Raji (cell line): ENCODE measurements around the gene CASZ1.

Experiments
- POLR2A ChIP-seq: IDR thresholded peaks from 2 replicates; pipeline ENCODE4 v1.6.1; 2011; ENCODE audit warnings: low read depth, low read length, control low read depth; ENCODE audit not compliant: insufficient read depth

The CASZ1 gene

GRCh38 chr1:10791105-10791951 is 5.1 kb downstream of the CASZ1 start:
- no peak for TF ChIP-seq POLR2A

GRCh38 chr1:10789803-10790702 is 6.4 kb downstream of the CASZ1 start:
- TF ChIP-seq POLR2A = no peak

DNA sequence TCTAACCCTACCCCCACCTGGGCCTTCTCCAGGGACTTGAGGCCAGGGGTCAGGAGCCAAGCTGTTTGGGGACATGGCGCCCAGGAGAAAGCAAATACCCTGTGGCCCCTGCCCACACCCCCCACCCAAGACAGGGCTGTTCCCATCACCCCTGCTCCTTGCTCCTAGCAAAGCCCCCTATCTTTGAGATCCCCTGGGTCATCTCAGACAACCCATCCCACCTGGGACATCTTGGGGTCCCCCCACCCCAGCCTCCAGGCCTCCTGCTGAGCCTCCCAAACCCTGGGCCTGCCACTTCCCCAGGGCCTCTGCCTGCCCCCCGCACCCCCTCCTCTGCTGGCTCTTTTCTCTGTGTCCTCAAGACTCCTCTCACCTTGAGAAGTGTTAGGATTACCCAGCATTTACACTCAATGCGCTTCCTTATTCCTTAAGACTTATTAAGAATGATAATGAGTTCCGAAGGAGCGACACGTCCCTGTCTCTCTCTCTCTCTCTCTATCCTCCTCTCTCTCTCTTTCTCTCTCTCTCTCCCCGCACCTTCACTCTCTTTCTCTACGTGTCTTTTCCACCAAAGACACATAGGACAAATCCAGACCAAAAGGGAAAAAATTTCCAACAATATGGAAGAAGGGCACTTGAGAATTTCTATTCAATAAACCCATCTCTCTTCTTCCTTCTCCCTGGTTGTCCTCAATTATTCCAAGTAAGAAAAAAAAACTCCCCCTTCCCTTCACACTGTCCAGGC is 7.2 kb downstream of the CASZ1 start:
- no peak for TF ChIP-seq POLR2A

DNA sequence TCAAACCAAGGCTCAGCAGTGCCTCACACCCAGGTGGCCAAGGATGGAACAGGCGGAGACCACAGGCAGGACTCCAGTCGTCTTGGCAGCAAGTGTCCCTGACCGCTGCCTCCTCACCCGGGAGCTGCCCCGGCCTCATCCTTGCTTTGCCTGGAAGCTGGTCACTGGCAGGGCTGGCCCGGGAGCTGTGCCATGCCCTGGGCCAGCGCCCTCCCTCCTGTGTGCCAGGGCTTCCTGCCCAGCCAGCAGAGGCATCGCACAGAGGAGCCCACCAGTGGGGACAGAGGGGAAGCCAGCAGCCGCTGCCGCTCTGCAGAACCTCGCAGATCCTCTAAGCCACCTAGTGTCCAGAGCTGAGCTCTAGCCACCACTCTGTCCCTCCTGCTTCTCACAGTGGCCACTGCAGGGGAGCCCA is 7.8 kb downstream of the CASZ1 start:
- no peak for TF ChIP-seq POLR2A

DNA sequence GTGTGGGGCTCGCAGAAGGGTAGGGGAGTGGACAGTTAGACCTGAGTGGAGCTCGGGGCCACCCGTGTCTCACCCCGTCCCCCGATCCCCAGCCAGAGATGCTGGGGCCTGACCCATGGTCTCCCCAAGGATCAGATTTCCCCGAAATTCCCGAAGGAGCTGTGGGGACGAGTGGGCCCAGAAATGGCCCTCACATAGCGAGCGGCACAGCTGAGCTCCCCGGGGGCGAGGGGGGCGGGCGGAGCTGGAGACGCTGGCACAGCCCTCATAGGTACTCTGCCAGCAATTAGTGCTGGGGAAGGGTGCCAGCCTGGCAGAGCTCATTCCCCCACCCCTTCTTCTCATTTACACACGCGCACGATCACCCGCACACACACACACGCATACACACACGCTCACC is 9.2 kb downstream of the CASZ1 start:
- no peak for TF ChIP-seq POLR2A

GRCh38 chr1:10785728-10786638 is 10.5 kb downstream of the CASZ1 start:
- TF ChIP-seq POLR2A = no peak

- no peak for TF ChIP-seq POLR2A
These were observed 11.3 kb downstream of the CASZ1 start for GRCh38 chr1:10784998-10785727.

GRCh38 chr1:10782491-10783244 is 13.8 kb downstream of the CASZ1 start:
- no peak for TF ChIP-seq POLR2A

GRCh38 chr1:10781137-10781536 is 15.3 kb downstream of the CASZ1 start:
- TF ChIP-seq POLR2A = no peak

DNA sequence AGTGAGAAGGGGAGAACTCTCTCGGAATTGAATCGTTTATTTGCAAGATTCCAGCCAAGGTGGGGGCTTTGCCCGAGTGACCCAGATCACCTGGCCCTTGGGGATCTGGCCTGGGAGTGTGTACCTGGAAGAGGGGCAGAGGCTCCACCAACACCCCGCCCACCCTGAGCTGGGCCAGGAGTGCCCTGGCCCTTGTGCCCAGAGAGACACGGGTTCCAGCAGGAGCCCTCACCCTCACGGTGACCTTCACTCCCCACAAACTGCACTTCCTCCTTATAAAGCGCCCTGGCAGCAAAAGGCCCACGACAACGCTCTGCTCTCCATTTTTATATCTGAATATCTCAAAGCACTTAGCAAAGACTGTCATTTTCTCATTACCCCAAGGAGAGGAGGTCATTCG is 16.6 kb downstream of the CASZ1 start:
- no peak for TF ChIP-seq POLR2A

DNA sequence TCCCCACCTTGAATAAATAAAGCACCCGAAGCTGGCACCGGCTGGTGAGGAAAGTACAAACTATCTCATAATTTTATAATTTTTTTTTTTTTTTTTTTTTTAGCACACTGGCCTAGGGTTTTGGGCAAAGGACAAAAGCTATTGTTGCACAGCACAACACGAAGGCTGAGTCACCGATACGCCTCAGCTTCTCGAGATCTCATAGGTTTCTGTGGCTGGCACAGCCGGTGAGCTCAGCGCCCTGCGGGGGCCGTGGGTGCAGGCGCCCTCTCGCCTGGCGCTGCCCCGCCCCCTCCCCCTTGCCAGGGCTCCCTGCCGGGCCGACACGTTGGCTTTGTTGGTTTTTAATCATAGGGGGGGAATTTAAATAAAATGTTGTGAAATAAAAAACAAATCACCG is 17.2 kb downstream of the CASZ1 start:
- no peak for TF ChIP-seq POLR2A

- no peak for TF ChIP-seq POLR2A
These were observed 17.8 kb downstream of the CASZ1 start for GRCh38 chr1:10778640-10779039.
